Parathyroid adenoma (tissue), 2 donors: ENCODE data around the gene EREG.

Experiments
- H2AFZ ChIP-seq: fragments of 300-600 bp; sonication (generic); one replicate; pipeline ENCODE4 v1.7.0; 2017; ENCODE audit warnings: antibody characterized with exemption, mild to moderate bottlenecking
- H3K27ac ChIP-seq: fragments of 300-600 bp; sonication (generic); one replicate; pipeline ENCODE4 v1.7.0; 2017
- H3K27me3 ChIP-seq: fragments of 300-600 bp; sonication (generic); one replicate; pipeline ENCODE4 v1.7.0; 2017; ENCODE audit warnings: low read length; ENCODE audit not compliant: control insufficient read depth, insufficient read depth
- H3K36me3 ChIP-seq: fragments of 300-600 bp; sonication (generic); one replicate; pipeline ENCODE4 v1.7.0; 2017; ENCODE audit warnings: low read length; ENCODE audit not compliant: control insufficient read depth, insufficient read depth
- H3K4me1 ChIP-seq: fragments of 300-600 bp; sonication (generic); one replicate; pipeline ENCODE4 v1.7.0; 2017; ENCODE audit warnings: control low read depth
- H3K4me2 ChIP-seq: fragments of 300-600 bp; sonication (generic); one replicate; pipeline ENCODE4 v1.7.0; 2017; ENCODE audit warnings: low read length
- H3K4me3 ChIP-seq: fragments of 300-600 bp; sonication (generic); one replicate; pipeline ENCODE4 v1.7.0; 2017; ENCODE audit warnings: low read depth, low read length
- H3K79me2 ChIP-seq: fragments of 300-600 bp; sonication (generic); one replicate; pipeline ENCODE4 v1.7.0; 2017; ENCODE audit warnings: control low read depth
- H3K9ac ChIP-seq: fragments of 300-600 bp; sonication (generic); one replicate; pipeline ENCODE4 v1.7.0; 2017; ENCODE audit warnings: mild to moderate bottlenecking
- H3K9me3 ChIP-seq: fragments of 300-600 bp; sonication (generic); one replicate; pipeline ENCODE4 v1.7.0; 2017; ENCODE audit warnings: low read length; ENCODE audit not compliant: control insufficient read depth
- TF ChIP-seq, protein P1 (sequence below): fragments of 300-600 bp; sonication (generic); IDR thresholded peaks from one replicate; pipeline ENCODE4 v1.7.0; 2017; ENCODE audit warnings: antibody characterized with exemption, mild to moderate bottlenecking
- donor health status: primary hyperparathyroidism.

Gene EREG

DNA sequence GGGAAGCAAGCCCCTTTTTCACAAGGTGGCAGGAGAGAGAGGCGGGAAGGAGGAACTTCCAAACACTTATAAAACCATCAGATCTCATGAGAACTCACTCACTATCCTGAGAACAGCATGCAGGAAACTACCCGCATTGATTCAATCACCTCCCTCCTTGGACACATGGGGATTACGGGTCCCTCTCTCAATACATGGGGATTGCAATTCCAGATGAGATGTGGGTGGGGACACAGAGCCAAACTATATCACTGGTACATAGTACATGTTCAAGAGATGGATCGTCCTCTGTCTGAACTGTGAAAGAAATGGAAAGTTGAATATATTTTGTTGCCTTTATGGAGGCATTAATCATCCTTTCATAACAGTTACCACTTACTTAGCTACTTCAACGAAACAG is 12.8 kb downstream of the EREG start:
- H3K79me2 ChIP-seq = no peaks in the 10 kb centered on the region
- H3K4me3 ChIP-seq = no peak overlapping the region
- H3K9me3 ChIP-seq = no peaks in the 10 kb centered on the region
- no peak overlapping the region for H2AFZ ChIP-seq
- H3K27me3 ChIP-seq = no peaks in the 10 kb centered on the region
- no peaks in the 10 kb centered on the region for H3K36me3 ChIP-seq
- H3K4me2 ChIP-seq = no peak overlapping the region
- no peak overlapping the region for H3K27ac ChIP-seq
- TF ChIP-seq, protein P1, sequence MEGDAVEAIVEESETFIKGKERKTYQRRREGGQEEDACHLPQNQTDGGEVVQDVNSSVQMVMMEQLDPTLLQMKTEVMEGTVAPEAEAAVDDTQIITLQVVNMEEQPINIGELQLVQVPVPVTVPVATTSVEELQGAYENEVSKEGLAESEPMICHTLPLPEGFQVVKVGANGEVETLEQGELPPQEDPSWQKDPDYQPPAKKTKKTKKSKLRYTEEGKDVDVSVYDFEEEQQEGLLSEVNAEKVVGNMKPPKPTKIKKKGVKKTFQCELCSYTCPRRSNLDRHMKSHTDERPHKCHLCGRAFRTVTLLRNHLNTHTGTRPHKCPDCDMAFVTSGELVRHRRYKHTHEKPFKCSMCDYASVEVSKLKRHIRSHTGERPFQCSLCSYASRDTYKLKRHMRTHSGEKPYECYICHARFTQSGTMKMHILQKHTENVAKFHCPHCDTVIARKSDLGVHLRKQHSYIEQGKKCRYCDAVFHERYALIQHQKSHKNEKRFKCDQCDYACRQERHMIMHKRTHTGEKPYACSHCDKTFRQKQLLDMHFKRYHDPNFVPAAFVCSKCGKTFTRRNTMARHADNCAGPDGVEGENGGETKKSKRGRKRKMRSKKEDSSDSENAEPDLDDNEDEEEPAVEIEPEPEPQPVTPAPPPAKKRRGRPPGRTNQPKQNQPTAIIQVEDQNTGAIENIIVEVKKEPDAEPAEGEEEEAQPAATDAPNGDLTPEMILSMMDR = no peak
- H3K9ac ChIP-seq = no peak overlapping the region
- no peaks in the 10 kb centered on the region for H3K4me1 ChIP-seq

GRCh38 chr4:74378573-74378972 is 13.6 kb downstream of the EREG start:
- H2AFZ ChIP-seq = no peak overlapping the region
- no peaks in the 10 kb centered on the region for H3K4me1 ChIP-seq
- H3K79me2 ChIP-seq = no peaks in the 10 kb centered on the region
- TF ChIP-seq, protein P1 = no peak
- no peaks in the 10 kb centered on the region for H3K27me3 ChIP-seq
- no peak overlapping the region for H3K4me3 ChIP-seq
- no peaks in the 10 kb centered on the region for H3K36me3 ChIP-seq
- no peak overlapping the region for H3K27ac ChIP-seq
- H3K9ac ChIP-seq = no peak overlapping the region
- no peak overlapping the region for H3K4me2 ChIP-seq
- H3K9me3 ChIP-seq = no peaks in the 10 kb centered on the region

- no peaks in the 10 kb centered on the region for H3K9me3 ChIP-seq
- H3K79me2 ChIP-seq = no peaks in the 10 kb centered on the region
- no peaks in the 10 kb centered on the region for H3K36me3 ChIP-seq
- no peak overlapping the region for H3K4me2 ChIP-seq
- H2AFZ ChIP-seq = no peak overlapping the region
- TF ChIP-seq, protein P1 = no peak
- H3K27me3 ChIP-seq = no peaks in the 10 kb centered on the region
- no peaks in the 10 kb centered on the region for H3K4me1 ChIP-seq
- no peak overlapping the region for H3K27ac ChIP-seq
- H3K9ac ChIP-seq = no peak overlapping the region
- no peak overlapping the region for H3K4me3 ChIP-seq
Measured at GRCh38 chr4:74379912-74380311, 15.0 kb downstream of the EREG start.

- no peaks in the 10 kb centered on the region for H3K4me1 ChIP-seq
- no peak overlapping the region for H3K4me2 ChIP-seq
- TF ChIP-seq, protein P1 = no peak
- no peaks in the 10 kb centered on the region for H3K27me3 ChIP-seq
- no peaks in the 10 kb centered on the region for H3K36me3 ChIP-seq
- H3K4me3 ChIP-seq = no peak overlapping the region
- H3K27ac ChIP-seq = no peak overlapping the region
- no peaks in the 10 kb centered on the region for H3K9me3 ChIP-seq
- no peak overlapping the region for H2AFZ ChIP-seq
- no peaks in the 10 kb centered on the region for H3K79me2 ChIP-seq
- H3K9ac ChIP-seq = no peak overlapping the region
Measured at GRCh38 chr4:74385386-74385785, 20.4 kb downstream of the EREG start.

GRCh38 chr4:74386159-74386558 is 21.2 kb downstream of the EREG start:
- Histone ChIP-seq H3K27me3 (no peaks in the 10 kb centered on the region), H3K9ac (no peak overlapping the region), H3K27ac (no peak overlapping the region), H2AFZ (no peak overlapping the region), H3K4me3 (no peak overlapping the region), H3K4me2 (no peak overlapping the region), H3K9me3 (no peaks in the 10 kb centered on the region), H3K79me2 (no peaks in the 10 kb centered on the region), H3K36me3 (no peaks in the 10 kb centered on the region), H3K4me1 (no peaks in the 10 kb centered on the region)
- TF ChIP-seq, protein P1 = no peak
